Suppressor macrophage treated with lipopolysaccharide for 4 hours (primary cell): ENCODE results near the gene RCCD1.

Source experiments
- DNase-seq: peaks from one replicate; pipeline ENCODE4 v3.0.0-alpha.2; 2020

RCCD1 gene

GRCh38 chr15:90968434-90968833 is 13.8 kb downstream of the RCCD1 start:
- no peak for DNase-seq

GRCh38 chr15:90970274-90970673 is 15.6 kb downstream of the RCCD1 start:
- no peak for DNase-seq

- no peak for DNase-seq
Observed at GRCh38 chr15:90972133-90972532, 17.4 kb downstream of the RCCD1 start.

GRCh38 chr15:90974216-90974615 is 19.5 kb downstream of the RCCD1 start:
- DNase-seq = no peak

GRCh38 chr15:90979582-90979981 is 24.9 kb downstream of the RCCD1 start:
- no peak for DNase-seq

- peak; percentile 9 for DNase-seq
Observed at GRCh38 chr15:90981681-90982080, 27.0 kb downstream of the RCCD1 start.

GRCh38 chr15:90982135-90982534 is 27.5 kb downstream of the RCCD1 start:
- peak; percentile 69 for DNase-seq

GRCh38 chr15:90986790-90987507 is 32.3 kb downstream of the RCCD1 start:
- no peak for DNase-seq

GRCh38 chr15:90987561-90988141 is 33.0 kb downstream of the RCCD1 start:
- DNase-seq = no peak

GRCh38 chr15:90988296-90988695 is 33.6 kb downstream of the RCCD1 start:
- DNase-seq = peak; percentile 2

GRCh38 chr15:90989040-90989768 is 34.5 kb downstream of the RCCD1 start:
- no peak for DNase-seq

GRCh38 chr15:90990446-90990845 is 35.8 kb downstream of the RCCD1 start:
- no peak for DNase-seq

- DNase-seq = no peak
Observed at GRCh38 chr15:90991587-90992285, 37.1 kb downstream of the RCCD1 start.

- peak; percentile 3 for DNase-seq
Observed at GRCh38 chr15:90994059-90994416, 39.4 kb downstream of the RCCD1 start.

GRCh38 chr15:90994417-90995311 is 40.0 kb downstream of the RCCD1 start, which contains the start of gene PRC1:
Gene PRC1, minus strand, starts transcription at chr15:90994535. Its CDS starts 118 bp downstream, at chr15:90994417.
- peak; percentile 99 for DNase-seq

GRCh38 chr15:90998737-90999136 is 44.1 kb downstream of the RCCD1 start:
- DNase-seq = no peak

GRCh38 chr15:91001209-91001608 is 46.5 kb downstream of the RCCD1 start:
- no peak for DNase-seq

- DNase-seq = no peak
Observed at GRCh38 chr15:91007266-91007665, 52.6 kb downstream of the RCCD1 start.
